ENCODE results near the gene PEAK1.

The PEAK1 gene

GRCh38 chr15:77352887-77353286 is 67.0 kb downstream of the PEAK1 start:
- TF ChIP-seq CTCF (IDR thresholded peaks at IDR 0.05; ENCODE audit: control insufficient read depth, extremely low read depth, insufficient read depth): no peak
- no peak for DNase-seq (ENCODE audit: low read depth)
- no peak overlapping the region for H3K4me3 ChIP-seq (ENCODE audit: low read depth, low read length)

- H3K4me3 ChIP-seq (ENCODE audit: low read depth, low read length): no peak overlapping the region
- DNase-seq (ENCODE audit: low read depth): no peak
- no peak for TF ChIP-seq CTCF (IDR thresholded peaks at IDR 0.05; ENCODE audit: control insufficient read depth, extremely low read depth, insufficient read depth)
Measured at GRCh38 chr15:77350792-77351191, 69.1 kb downstream of the PEAK1 start.

- TF ChIP-seq CTCF (IDR thresholded peaks at IDR 0.05; ENCODE audit: control insufficient read depth, extremely low read depth, insufficient read depth): no peak
- no peak overlapping the region for H3K4me3 ChIP-seq (ENCODE audit: low read depth, low read length)
- no peak for DNase-seq (ENCODE audit: low read depth)
Measured at GRCh38 chr15:77349666-77350065, 70.2 kb downstream of the PEAK1 start.

GRCh38 chr15:77348511-77348910 is 71.4 kb downstream of the PEAK1 start:
- DNase-seq (ENCODE audit: low read depth): no peak
- TF ChIP-seq CTCF (IDR thresholded peaks at IDR 0.05; ENCODE audit: control insufficient read depth, extremely low read depth, insufficient read depth): no peak
- no peak overlapping the region for H3K4me3 ChIP-seq (ENCODE audit: low read depth, low read length)

GRCh38 chr15:77347197-77347596 is 72.7 kb downstream of the PEAK1 start:
- H3K4me3 ChIP-seq (ENCODE audit: low read depth, low read length): no peak overlapping the region
- TF ChIP-seq CTCF (IDR thresholded peaks at IDR 0.05; ENCODE audit: control insufficient read depth, extremely low read depth, insufficient read depth): no peak
- no peak for DNase-seq (ENCODE audit: low read depth)

GRCh38 chr15:77346245-77347036 is 73.5 kb downstream of the PEAK1 start:
- TF ChIP-seq CTCF (IDR thresholded peaks at IDR 0.05; ENCODE audit: control insufficient read depth, extremely low read depth, insufficient read depth): no peak
- no peak overlapping the region for H3K4me3 ChIP-seq (ENCODE audit: low read depth, low read length)
- no peak for DNase-seq (ENCODE audit: low read depth)

GRCh38 chr15:77342807-77343206 is 77.1 kb downstream of the PEAK1 start:
- DNase-seq (ENCODE audit: low read depth): no peak
- H3K4me3 ChIP-seq (ENCODE audit: low read depth, low read length): no peak overlapping the region
- TF ChIP-seq CTCF (IDR thresholded peaks at IDR 0.05; ENCODE audit: control insufficient read depth, extremely low read depth, insufficient read depth): no peak
